Esophagus squamous epithelium (tissue), 4 donors: ENCODE measurements around the gene NDUFS4.

Experiments used
- CTCF ChIP-seq, 6 experiments: fragments of 450-650 bp in 4 of 6; fragments of 200-600 bp in 2 of 6; sonication (generic) in 2 of 6; IDR thresholded peaks; one replicate each; pipeline ENCODE4 v1.5.1; 2016 to 2019; ENCODE audit warnings: antibody characterized with exemption in 6 of 6, mild to moderate bottlenecking in 4 of 6, moderate library complexity in 4 of 6
- POLR2A ChIP-seq, 4 donors: fragments of 450-650 bp; IDR thresholded peaks; one replicate each; pipeline ENCODE4 v1.6.1; 2017; ENCODE audit warnings: antibody characterized with exemption in 4 of 4, mild to moderate bottlenecking in 4 of 4, moderate library complexity in 3 of 4

GRCh38 chr5:53582225-53582624 lies 21.8 kb downstream of the NDUFS4 start:
- TF ChIP-seq POLR2A (IDR thresholded peaks at IDR 0.05) (no peak), CTCF (IDR thresholded peaks at IDR 0.05) (no peak)
